ENCODE measurements around the gene GALR1.

Gene GALR1

DNA sequence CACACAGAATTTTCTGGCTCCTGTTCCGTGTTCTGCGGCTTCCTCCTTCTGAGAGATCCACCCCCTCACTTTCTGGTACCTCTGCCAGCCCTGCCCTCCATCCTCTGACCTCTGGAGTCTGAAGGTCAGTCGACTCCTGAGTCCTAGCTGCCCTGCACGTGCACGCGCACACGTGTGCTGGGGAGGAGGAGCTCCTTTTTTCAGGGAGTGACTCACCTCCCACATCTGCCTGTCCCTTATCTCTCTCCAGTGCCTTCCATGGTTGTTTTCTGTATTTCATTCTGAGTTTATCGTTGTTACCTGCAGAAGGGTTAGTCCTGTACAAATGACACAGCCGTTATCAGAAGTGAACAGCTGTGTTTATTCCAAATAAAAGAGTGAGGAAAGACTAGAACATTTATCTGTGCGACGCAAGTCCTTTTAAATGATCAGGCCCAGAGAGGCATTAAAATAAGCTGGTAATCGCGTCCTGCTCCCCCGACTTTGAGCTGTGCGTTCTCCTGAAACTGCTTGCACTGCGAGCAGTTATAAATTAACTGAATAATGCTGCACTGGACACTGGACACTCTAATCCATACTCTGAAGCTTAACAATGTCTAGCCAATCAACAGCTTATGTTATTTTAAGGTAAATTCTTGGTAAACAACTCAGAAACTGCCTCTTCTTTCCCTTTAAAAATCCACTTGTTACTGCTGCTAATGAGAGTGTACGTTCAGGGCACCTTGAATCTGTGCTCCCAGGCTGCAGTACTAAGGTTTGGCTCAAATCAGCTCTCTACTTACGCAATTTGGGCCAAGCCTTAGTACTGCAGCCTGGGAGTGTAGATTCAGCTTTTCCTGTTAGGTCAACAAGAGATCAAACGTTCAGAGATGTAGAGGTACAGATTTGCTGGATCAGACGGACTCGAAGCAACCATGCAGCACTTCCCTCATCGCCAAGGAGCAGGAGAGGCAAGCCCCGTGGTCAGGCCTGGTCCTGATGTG is 72.5 kb downstream of the GALR1 start:
- no peak for DNase-seq (ENCODE audit: low spot score)

DNA sequence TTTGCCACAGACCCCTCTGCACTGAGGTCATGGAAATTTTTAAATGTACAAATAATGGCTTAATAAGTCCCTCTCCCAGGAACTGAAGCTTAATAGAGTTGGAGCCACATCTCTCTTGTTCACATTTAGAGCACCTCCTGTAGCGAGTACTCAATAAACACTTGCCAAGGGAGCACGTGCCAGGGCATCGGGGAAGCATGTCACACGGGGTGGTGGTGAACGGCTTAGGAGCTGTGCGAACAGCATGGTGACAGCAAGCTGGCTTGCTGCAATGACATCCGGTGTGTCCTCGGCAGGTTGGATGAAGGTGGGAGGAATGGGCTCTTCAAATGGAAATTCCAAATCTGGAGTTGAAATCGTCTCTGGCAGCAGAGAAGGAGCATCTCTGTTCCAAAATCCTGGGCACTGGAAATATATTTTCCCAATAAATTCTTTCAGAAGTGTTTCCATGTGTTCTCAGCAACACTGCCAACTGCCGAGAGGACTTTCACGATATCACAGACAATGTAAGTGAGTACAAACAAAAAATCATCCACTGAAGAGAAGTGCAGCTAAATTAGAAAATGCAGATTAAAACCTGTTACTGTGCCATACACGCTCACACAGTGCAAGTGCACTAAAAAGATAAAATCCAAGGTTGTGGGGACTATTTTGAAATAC is 74.1 kb downstream of the GALR1 start:
- no peak for DNase-seq (ENCODE audit: low spot score)
